Subcutaneous abdominal adipose tissue (tissue), 5 donors: ENCODE results near the gene TSR1.

Experiments
- H3K27ac ChIP-seq: one replicate; pipeline ENCODE4 v1.7.0; 2013; ENCODE audit warnings: low read depth, mild to moderate bottlenecking, inconsistent platforms, low read length, moderate library complexity
- H3K27me3 ChIP-seq, 5 donors: one replicate each; pipeline ENCODE4 v1.7.0; 2013; ENCODE audit warnings: low read length in 5 of 5, inconsistent platforms in 1 of 5; ENCODE audit not compliant: control insufficient read depth in 5 of 5, insufficient read depth in 4 of 5
- H3K36me3 ChIP-seq, 5 donors: one replicate each; pipeline ENCODE4 v1.7.0; 2013; ENCODE audit warnings: low read length in 5 of 5; ENCODE audit not compliant: control insufficient read depth in 5 of 5, insufficient read depth in 5 of 5
- H3K4me1 ChIP-seq, 5 donors: one replicate each; pipeline ENCODE4 v1.7.0; 2013; ENCODE audit warnings: low read length in 5 of 5, mild to moderate bottlenecking in 3 of 5, moderate library complexity in 1 of 5; ENCODE audit not compliant: control insufficient read depth in 5 of 5, insufficient read depth in 5 of 5
- H3K4me3 ChIP-seq, 5 donors: one replicate each; pipeline ENCODE4 v1.7.0; 2013; ENCODE audit warnings: low read length in 5 of 5, low read depth in 1 of 5
- H3K9ac ChIP-seq, 5 donors: one replicate each; pipeline ENCODE4 v1.7.0; 2013; ENCODE audit warnings: low read length in 5 of 5, mild to moderate bottlenecking in 4 of 5, moderate library complexity in 3 of 5
- H3K9me3 ChIP-seq, 5 donors: one replicate each; pipeline ENCODE4 v1.7.0; 2013; ENCODE audit warnings: low read length in 5 of 5; ENCODE audit not compliant: control insufficient read depth in 5 of 5
- donor health status: healthy.
- donor health status: healthy.
- donor health status: healthy.
- donor health status: healthy.
- donor health status: healthy.

Gene TSR1

GRCh38 chr17:2344528-2344927, 8.3 kb upstream of the TSR1 start:
- H3K4me3 ChIP-seq, result no peak overlapping the region
- no peak overlapping the region for H3K27ac ChIP-seq
- no peak overlapping the region for H3K9ac ChIP-seq
- H3K36me3 ChIP-seq, result peaks cover 0 to 44% (median 15%) of the 10 kb centered on the region in 5 donors
- peaks cover 0 to 10% (median 5%) of the 10 kb centered on the region in 5 donors for H3K4me1 ChIP-seq
- no peaks in the 10 kb centered on the region for H3K27me3 ChIP-seq
- H3K9me3 ChIP-seq, result no peaks in the 10 kb centered on the region

DNA sequence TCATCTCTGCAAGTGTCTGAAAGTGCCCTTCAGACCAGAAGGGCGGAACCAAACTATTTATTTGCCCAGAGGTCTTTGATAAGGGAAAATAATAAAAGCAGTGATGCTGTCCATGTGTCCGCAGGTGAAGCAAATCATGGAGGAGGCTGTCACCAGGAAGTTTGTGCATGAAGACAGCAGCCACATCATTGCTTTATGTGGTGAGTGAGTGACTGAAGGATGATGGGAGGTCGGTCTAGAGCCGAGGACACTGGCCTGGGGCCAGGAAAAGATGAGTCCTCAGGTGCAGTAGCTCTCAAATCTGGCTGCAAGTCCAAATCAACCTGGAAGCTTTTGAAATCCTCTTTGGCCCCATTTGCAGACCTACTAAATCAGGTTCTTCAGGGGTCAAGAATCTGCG, 7.2 kb upstream of the TSR1 start:
- H3K36me3 ChIP-seq, result peaks cover 0 to 41% (median 13%) of the 10 kb centered on the region in 5 donors
- H3K9me3 ChIP-seq, result no peaks in the 10 kb centered on the region
- peaks cover 0 to 11% (median 6%) of the 10 kb centered on the region in 5 donors for H3K4me1 ChIP-seq
- no peak overlapping the region for H3K9ac ChIP-seq
- no peak overlapping the region for H3K4me3 ChIP-seq
- H3K27ac ChIP-seq, result no peak overlapping the region
- no peaks in the 10 kb centered on the region for H3K27me3 ChIP-seq

- Histone ChIP-seq H3K9ac (peak overlapping the region in 4 of 5 donors; percentile 39 to 63 (median 58)), H3K27me3 (no peaks in the 10 kb centered on the region), H3K4me1 (peaks cover 0 to 27% (median 26%) of the 10 kb centered on the region in 5 donors), H3K36me3 (peaks cover 13 to 32% (median 24%) of the 10 kb centered on the region in 5 donors), H3K27ac (no peak overlapping the region), H3K9me3 (no peaks in the 10 kb centered on the region), H3K4me3 (peak overlapping the region; percentile 61 to 98 (median 90))
Observed at GRCh38 chr17:2338315-2338657, 2.0 kb upstream of the TSR1 start.

- Histone ChIP-seq H3K27ac (peak overlapping the region; percentile 23), H3K9ac (peak overlapping the region in 4 of 5 donors; percentile 39 to 68 (median 64)), H3K9me3 (no peaks in the 10 kb centered on the region), H3K27me3 (no peaks in the 10 kb centered on the region), H3K4me1 (peaks cover 0 to 27% (median 26%) of the 10 kb centered on the region in 5 donors), H3K36me3 (peaks cover 19 to 33% (median 30%) of the 10 kb centered on the region in 5 donors), H3K4me3 (peak overlapping the region; percentile 61 to 98 (median 90))
Observed at GRCh38 chr17:2337544-2338314, 1.5 kb upstream of the TSR1 start.

DNA sequence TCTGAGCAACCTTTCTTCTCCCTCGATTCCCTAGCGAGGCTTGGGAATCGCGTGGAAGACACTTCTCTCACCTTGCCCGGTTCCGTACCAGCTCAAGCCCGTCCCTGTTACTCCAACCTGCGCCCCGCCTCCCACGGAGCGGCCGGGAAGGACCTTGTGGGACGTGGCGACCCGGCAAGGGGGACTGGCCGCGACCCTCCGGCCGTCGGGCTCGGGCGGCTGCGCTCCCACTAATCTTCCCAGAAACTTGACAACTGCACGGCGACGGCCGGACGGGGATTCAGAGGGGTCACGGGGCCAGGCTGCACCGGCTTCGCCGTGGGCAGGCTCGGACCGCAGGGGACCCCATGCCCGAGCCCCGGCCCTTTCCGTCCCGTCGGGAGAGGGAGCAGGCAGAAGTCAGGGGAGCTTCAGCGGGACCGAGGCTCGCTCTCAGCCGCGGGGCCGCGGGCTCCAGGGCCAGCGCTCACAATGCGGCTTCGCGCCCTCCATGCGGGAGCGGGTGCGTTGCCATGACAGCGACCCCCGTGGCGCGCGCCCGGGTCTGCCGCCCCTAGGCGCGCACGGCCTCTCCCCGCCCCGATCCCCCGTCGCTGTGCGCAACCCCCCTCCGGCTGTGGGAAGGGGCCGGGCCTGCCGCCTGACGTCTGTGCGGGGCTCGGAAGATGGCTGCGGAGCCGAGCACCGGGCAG, 741 bp upstream of the TSR1 start, which contains the start of gene SGSM2:
Gene SGSM2 (plus strand): TSS at position 650 of the 692 bp plus-strand sequence. CDS start 188 bp downstream, outside the sequence.
- Histone ChIP-seq H3K4me3 (peak within 1 kb of the TSS; percentile 88 to 98 (median 96)), H3K27me3 (no peaks in the 10 kb centered on the region), H3K27ac (peak within 1 kb of the TSS; percentile 72), H3K36me3 (peaks cover 21 to 40% (median 32%) of the 10 kb centered on the region in 5 donors), H3K4me1 (peaks cover 0 to 27% (median 26%) of the 10 kb centered on the region in 5 donors), H3K9ac (peak within 1 kb of the TSS; percentile 84 to 92 (median 89)), H3K9me3 (no peaks in the 10 kb centered on the region)

- peak overlapping the region; percentile 88 to 98 (median 96) for H3K4me3 ChIP-seq
Observed at GRCh38 chr17:2335726-2336214, 487 bp downstream of the TSR1 start.

GRCh38 chr17:2331303-2331702, 5.0 kb downstream of the TSR1 start:
- Histone ChIP-seq H3K9me3 (no peaks in the 10 kb centered on the region), H3K4me1 (peaks cover 0 to 12% (median 11%) of the 10 kb centered on the region in 5 donors), H3K4me3 (no peak overlapping the region), H3K27ac (no peak overlapping the region), H3K27me3 (no peaks in the 10 kb centered on the region), H3K36me3 (peaks cover 43 to 81% (median 56%) of the 10 kb centered on the region in 5 donors), H3K9ac (no peak overlapping the region)

More at GRCh38 chr17:2335726-2336214, 487 bp downstream of the TSR1 start:
- H3K4me1 ChIP-seq, result peaks cover 0 to 27% (median 26%) of the 10 kb centered on the region in 5 donors
- H3K9me3 ChIP-seq, result no peaks in the 10 kb centered on the region
- peak overlapping the region; percentile 76 for H3K27ac ChIP-seq
- peak overlapping the region; percentile 84 to 92 (median 89) for H3K9ac ChIP-seq
- peaks cover 33 to 43% (median 38%) of the 10 kb centered on the region in 5 donors for H3K36me3 ChIP-seq
- no peaks in the 10 kb centered on the region for H3K27me3 ChIP-seq

GRCh38 chr17:2323629-2324314, 12.5 kb downstream of the TSR1 start:
- Histone ChIP-seq H3K9ac (no peak overlapping the region), H3K4me3 (no peak overlapping the region), H3K36me3 (peaks cover 29 to 72% (median 49%) of the 10 kb centered on the region in 5 donors), H3K9me3 (no peaks in the 10 kb centered on the region), H3K4me1 (peaks cover 0 to 4% (median 0%) of the 10 kb centered on the region in 5 donors), H3K27me3 (no peaks in the 10 kb centered on the region), H3K27ac (no peak overlapping the region)

DNA sequence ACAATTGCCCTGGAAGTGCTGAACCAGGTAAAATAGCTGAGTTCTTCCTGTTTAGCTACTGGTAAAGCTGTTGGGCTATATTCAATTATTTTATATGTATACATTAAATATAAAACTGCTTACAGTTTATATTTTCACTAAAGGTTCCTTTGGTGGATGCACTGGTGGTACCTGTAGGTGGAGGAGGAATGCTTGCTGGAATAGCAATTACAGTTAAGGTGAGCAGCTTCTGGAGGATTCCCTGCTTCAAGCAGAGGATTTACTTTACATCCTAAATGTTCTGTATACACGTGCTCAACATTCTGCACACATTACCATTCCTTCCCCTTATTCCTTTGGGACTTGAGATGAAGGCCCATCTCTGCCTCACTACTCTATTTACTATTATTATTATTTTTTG, 14.9 kb downstream of the TSR1 start:
- H3K27me3 ChIP-seq, result no peaks in the 10 kb centered on the region
- H3K9ac ChIP-seq, result no peak overlapping the region
- peaks cover 0 to 4% (median 0%) of the 10 kb centered on the region in 5 donors for H3K4me1 ChIP-seq
- peaks cover 30 to 55% (median 49%) of the 10 kb centered on the region in 5 donors for H3K36me3 ChIP-seq
- H3K4me3 ChIP-seq, result no peak overlapping the region
- no peaks in the 10 kb centered on the region for H3K9me3 ChIP-seq
- H3K27ac ChIP-seq, result no peak overlapping the region
